Fibroblast of pulmonary artery (primary cell): ENCODE results near the gene CHST15.

Experiments used
- DNase-seq: peaks from one replicate; pipeline ENCODE4 v3.0.0-alpha.2; 2010; ENCODE audit warnings: low read depth
- H3K4me3 ChIP-seq: replicated peaks from 2 replicates; pipeline ENCODE4 v1.5.1; 2011; ENCODE audit warnings: low read depth, mild to moderate bottlenecking, control low read depth, low read length, moderate library complexity
- CTCF ChIP-seq: IDR thresholded peaks from 2 replicates; pipeline ENCODE4 v1.5.1; 2011; ENCODE audit warnings: mild to moderate bottlenecking, control low read depth, low read length, inconsistent platforms; ENCODE audit errors: missing control alignments

The CHST15 gene

DNA sequence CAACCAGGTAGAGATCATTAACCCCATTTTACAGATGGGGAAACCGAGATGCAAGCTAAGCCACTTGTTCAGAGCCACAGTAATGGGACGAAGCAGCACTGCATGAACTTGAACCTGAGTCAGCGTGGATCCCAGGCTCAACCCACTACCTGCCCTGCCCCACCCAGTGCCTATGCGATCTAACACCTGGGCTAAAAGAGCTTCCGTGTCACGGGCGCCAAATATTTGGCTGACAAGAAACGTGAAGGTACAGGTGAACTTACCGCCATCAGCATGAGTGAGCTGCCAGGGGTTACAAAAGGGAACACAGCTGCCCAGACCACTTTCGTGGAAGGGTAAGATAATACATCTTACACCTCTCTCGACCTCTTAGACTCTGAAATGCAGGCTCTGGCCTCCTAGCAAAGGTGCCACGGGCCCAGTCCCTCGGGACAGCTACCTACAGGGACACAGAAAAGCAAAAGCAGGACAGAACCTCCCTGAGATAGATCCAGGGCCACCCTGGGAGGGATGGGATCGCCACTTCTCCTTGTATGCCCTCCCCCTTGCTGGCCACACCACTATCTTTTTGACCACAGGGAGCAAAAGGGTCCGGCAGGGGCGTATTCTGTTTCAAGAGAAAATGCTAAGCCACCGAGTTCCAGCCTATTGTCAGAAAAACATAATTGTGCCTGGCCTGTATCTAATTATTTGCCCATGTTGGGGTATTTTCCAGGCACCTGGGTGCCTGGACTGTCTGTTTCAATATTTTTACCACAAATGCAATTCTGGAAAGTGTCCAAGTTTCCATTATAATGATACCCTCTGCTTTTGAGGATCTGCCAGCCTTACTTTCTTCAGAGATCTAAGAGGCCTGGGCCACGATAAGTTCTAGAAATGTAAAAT, 6.4 kb downstream of the CHST15 start:
- no peak for TF ChIP-seq CTCF
- no peak for DNase-seq
- no peak overlapping the region for H3K4me3 ChIP-seq

- no peak overlapping the region for H3K4me3 ChIP-seq
- no peak for TF ChIP-seq CTCF
- no peak for DNase-seq
Measured at GRCh38 chr10:124086097-124086710, 7.2 kb downstream of the CHST15 start.

DNA sequence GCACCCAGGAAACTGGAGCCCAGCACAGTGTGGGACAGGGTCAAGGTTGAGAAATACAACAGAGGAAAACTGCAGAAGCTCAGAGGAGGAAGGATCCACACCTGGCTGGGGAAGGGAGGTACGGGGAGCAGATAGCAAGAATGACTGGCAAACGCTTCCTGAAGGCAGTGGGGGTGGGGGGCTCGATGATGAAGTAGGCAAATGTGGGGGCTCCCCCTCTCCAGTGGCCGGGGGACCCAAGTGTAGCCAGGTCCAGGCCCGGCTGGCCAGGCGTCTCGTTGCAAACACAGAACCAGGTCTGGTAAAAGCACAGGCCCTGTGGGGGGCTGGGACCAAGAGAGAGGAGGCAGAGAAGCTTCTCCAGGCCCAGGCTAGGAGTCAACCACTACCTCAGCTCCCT, 7.7 kb downstream of the CHST15 start:
- TF ChIP-seq CTCF = no peak
- DNase-seq = no peak
- H3K4me3 ChIP-seq = no peak overlapping the region

GRCh38 chr10:124084708-124085107, 8.7 kb downstream of the CHST15 start:
- H3K4me3 ChIP-seq = no peak overlapping the region
- no peak for TF ChIP-seq CTCF
- DNase-seq = no peak

GRCh38 chr10:124083740-124084397, 9.5 kb downstream of the CHST15 start:
- H3K4me3 ChIP-seq = no peak overlapping the region
- no peak for DNase-seq
- no peak for TF ChIP-seq CTCF

- H3K4me3 ChIP-seq = no peak overlapping the region
- TF ChIP-seq CTCF = no peak
- no peak for DNase-seq
Measured at GRCh38 chr10:124083047-124083739, 10.2 kb downstream of the CHST15 start.
